Trophoblast cell (in vitro differentiated cells and primary cell): Measurements from ENCODE around the gene VILL.

Source experiments
- DNase-seq, 2 donors: peaks; one replicate each; pipeline ENCODE4 v3.0.0-alpha.2; 2016
- H2AFZ ChIP-seq: 2 replicates; pipeline ENCODE4 v1.6.1; 2013; ENCODE audit warnings: low read length, moderate library complexity, mild to moderate bottlenecking; ENCODE audit not compliant: insufficient read depth, poor library complexity
- H2AK5ac ChIP-seq: 2 replicates; pipeline ENCODE4 v1.6.1; 2013; ENCODE audit warnings: mild to moderate bottlenecking, low read length
- H2BK120ac ChIP-seq: 2 replicates; pipeline ENCODE4 v1.6.1; 2013; ENCODE audit warnings: low read length, mild to moderate bottlenecking, moderate library complexity; ENCODE audit not compliant: insufficient read depth, poor library complexity
- H2BK12ac ChIP-seq: 2 replicates; pipeline ENCODE4 v1.6.1; 2013; ENCODE audit warnings: mild to moderate bottlenecking, low read length, moderate library complexity
- H2BK5ac ChIP-seq: 2 replicates; pipeline ENCODE4 v1.6.1; 2013; ENCODE audit warnings: low read length, low read depth, moderate library complexity, mild to moderate bottlenecking; ENCODE audit not compliant: poor library complexity
- H3K14ac ChIP-seq: 2 replicates; pipeline ENCODE4 v1.6.1; 2013; ENCODE audit warnings: mild to moderate bottlenecking, low read length
- H3K18ac ChIP-seq: 2 replicates; pipeline ENCODE4 v1.6.1; 2013; ENCODE audit warnings: mild to moderate bottlenecking, low read length
- H3K23ac ChIP-seq: 2 replicates; pipeline ENCODE4 v1.6.1; 2013; ENCODE audit warnings: low read length
- H3K27ac ChIP-seq: 2 replicates; pipeline ENCODE4 v1.5.1; 2013; ENCODE audit warnings: low read depth, mild to moderate bottlenecking, inconsistent platforms, low read length, moderate library complexity
- H3K27me3 ChIP-seq: 2 replicates; pipeline ENCODE4 v1.6.1; 2013; ENCODE audit warnings: inconsistent platforms, mild to moderate bottlenecking, low read length, moderate library complexity; ENCODE audit not compliant: insufficient read depth
- H3K36me3 ChIP-seq, 2 experiments: 1 replicate in 1 of 2; 2 replicates in 1 of 2; pipeline ENCODE4 v1.6.1; 2013; ENCODE audit warnings: low read length in 2 of 2, mild to moderate bottlenecking in 2 of 2, moderate library complexity in 1 of 2; ENCODE audit not compliant: insufficient read depth in 2 of 2, control insufficient read depth in 1 of 2
- H3K4ac ChIP-seq: 2 replicates; pipeline ENCODE4 v1.6.1; 2013; ENCODE audit warnings: low read depth, mild to moderate bottlenecking, low read length, moderate library complexity
- H3K4me1 ChIP-seq, 2 experiments: 1 replicate in 1 of 2; 2 replicates in 1 of 2; pipeline ENCODE4 v1.6.1; 2013; ENCODE audit warnings: low read length in 2 of 2, mild to moderate bottlenecking in 2 of 2, moderate library complexity in 1 of 2; ENCODE audit not compliant: insufficient read depth in 2 of 2, control insufficient read depth in 1 of 2
- H3K4me2 ChIP-seq: 2 replicates; pipeline ENCODE4 v1.6.1; 2013; ENCODE audit warnings: inconsistent platforms, mild to moderate bottlenecking, low read length, moderate library complexity
- H3K4me3 ChIP-seq: 2 replicates; pipeline ENCODE4 v1.5.1; 2013; ENCODE audit warnings: mild to moderate bottlenecking, low read depth, low read length, inconsistent platforms
- H3K79me1 ChIP-seq: one replicate; pipeline ENCODE4 v1.6.1; 2013; ENCODE audit warnings: low read length
- H3K79me2 ChIP-seq: 2 replicates; pipeline ENCODE4 v1.6.1; 2013; ENCODE audit warnings: low read length, mild to moderate bottlenecking; ENCODE audit not compliant: control insufficient read depth, insufficient read depth, poor library complexity
- H3K9ac ChIP-seq: 2 replicates; pipeline ENCODE4 v1.6.1; 2013; ENCODE audit warnings: mild to moderate bottlenecking, low read length
- H3K9me3 ChIP-seq: 2 replicates; pipeline ENCODE4 v1.6.1; 2013; ENCODE audit warnings: low read depth, mild to moderate bottlenecking, control low read depth, inconsistent platforms, low read length; ENCODE audit not compliant: insufficient read depth
- H4K12ac ChIP-seq: 2 replicates; pipeline ENCODE4 v1.6.1; 2013; ENCODE audit warnings: low read depth, mild to moderate bottlenecking, low read length, moderate library complexity
- H4K8ac ChIP-seq: 2 replicates; pipeline ENCODE4 v1.6.1; 2013; ENCODE audit warnings: low read depth, mild to moderate bottlenecking, low read length, moderate library complexity
- H4K91ac ChIP-seq: one replicate; pipeline ENCODE4 v1.6.1; 2013; ENCODE audit warnings: low read depth, mild to moderate bottlenecking, low read length, moderate library complexity
- WGBS: extraction: QIAGEN DNeasy Blood & Tissue Kit; methylation state at CpG from one replicate; pipeline ENCODE4 v1.1.7; 2013; ENCODE audit warnings: missing lambda C conversion rate; ENCODE audit not compliant: insufficient read length, insufficient coverage; ENCODE audit errors: extremely low coverage; 5-methylcytosine and 5-hydroxymethylcytosine counted together

The VILL gene

DNA sequence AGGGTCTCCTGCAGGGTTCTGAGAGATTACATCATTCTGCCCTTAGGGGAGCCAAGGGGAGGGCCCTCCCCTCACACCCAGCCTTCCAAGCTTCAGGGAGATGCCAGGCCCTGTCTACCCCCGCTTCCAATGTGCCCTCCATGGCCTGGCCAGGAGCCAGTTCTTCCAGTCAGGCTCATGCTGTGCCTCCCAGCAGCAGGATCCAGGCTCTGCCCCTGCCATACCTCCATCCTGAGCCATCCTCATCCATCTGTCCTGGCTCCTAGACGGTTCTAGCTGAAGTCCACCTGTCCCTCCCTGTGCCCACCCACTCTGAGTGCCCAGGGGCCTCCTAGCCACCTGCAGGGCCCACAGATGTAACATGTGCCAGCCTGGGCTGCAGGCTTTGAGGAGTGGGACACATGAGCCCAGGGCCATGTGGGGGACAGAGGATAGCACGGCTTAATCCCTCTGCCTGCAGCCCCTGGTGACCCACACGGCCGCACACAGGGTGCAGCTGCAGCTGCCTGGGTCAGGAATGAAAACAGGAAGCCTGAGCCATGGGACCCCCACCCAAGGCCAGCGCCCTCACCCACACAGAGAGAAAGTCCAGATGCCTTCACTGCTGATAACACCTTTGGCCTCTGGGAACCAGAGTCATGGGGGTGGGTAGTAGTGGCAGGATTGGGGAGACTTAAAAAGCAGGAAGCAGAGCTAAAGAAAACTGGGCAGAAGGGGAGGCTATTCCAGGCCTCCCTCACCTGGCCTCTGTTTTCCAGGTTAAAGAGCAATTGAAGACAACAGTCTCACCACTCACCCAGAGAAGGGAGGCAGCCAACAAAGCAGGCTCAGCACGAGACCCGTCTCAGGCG is 27.1 kb downstream of the VILL start:
- Histone ChIP-seq H3K9me3 (no peaks in the 10 kb centered on the region), H3K4me1 (peaks cover 6% of the 10 kb centered on the region in 2 experiments), H2BK120ac (no peak overlapping the region), H2BK12ac (no peak overlapping the region), H4K8ac (no peak overlapping the region), H2AK5ac (no peak overlapping the region), H4K91ac (no peak overlapping the region), H3K27ac (no peak overlapping the region), H2BK5ac (no peak overlapping the region), H3K27me3 (no peaks in the 10 kb centered on the region), H3K36me3 (peaks cover 10 to 12% of the 10 kb centered on the region in 2 experiments), H2AFZ (no peak overlapping the region), H3K14ac (no peak overlapping the region), H3K79me1 (no peaks in the 10 kb centered on the region), H3K4me3 (no peak overlapping the region), H3K9ac (no peak overlapping the region), H3K4ac (no peak overlapping the region), H3K18ac (no peak overlapping the region), H3K23ac (no peak overlapping the region), H4K12ac (no peak overlapping the region), H3K79me2 (no peaks in the 10 kb centered on the region), H3K4me2 (no peak overlapping the region)
- WGBS = no CpG with 5 or more reads among the region's 9 CpGs
- DNase-seq = no peak

DNA sequence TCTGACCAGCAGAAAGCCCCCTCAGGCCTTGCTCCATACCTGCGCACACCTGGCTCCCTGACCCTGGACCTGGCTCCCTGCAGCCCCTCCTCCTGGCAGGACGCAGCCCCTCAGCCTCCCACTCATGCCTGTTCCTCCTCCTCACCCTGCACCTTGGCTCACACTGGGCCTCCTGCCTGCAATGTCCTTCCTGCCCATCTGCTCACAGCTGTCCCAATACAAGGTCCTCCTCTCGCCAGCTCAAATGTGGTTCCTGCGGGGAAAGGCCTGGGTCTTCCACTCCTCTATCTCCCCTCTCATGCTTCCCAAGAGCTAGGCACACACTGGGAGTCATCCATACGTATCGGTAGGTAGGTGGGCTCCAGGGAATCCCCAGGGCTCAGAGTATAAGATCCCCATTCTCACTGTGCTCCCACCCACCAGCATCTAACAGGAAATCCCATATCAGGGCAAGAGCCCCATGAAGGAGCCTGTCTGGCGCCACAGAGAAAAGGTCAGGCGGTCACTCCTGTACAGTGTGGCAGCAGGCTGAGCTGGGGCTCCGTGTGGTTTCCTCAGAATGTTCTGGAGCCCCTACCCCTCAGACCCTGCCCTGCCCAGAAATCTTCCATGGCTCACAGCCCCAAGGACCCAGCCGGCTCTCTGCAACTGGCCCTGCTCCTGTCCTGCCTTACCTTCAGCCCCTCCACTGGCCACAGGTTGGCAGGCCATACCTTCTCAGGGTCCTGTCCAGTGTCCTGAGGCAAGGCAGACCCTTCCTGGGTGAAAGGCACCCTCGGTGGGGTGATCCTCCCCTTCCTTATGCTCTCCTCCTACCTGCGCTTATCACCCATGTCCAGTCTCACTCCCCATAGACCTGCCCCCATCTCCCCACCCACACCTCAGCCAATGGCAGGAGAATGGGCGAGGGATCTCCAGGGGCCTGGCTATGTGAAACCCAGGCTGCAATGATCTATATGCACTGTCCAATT is 28.0 kb downstream of the VILL start:
- peaks cover 6 to 7% of the 10 kb centered on the region in 2 experiments for H3K4me1 ChIP-seq
- no peak overlapping the region for H3K14ac ChIP-seq
- no peak overlapping the region for H4K8ac ChIP-seq
- no peak overlapping the region for H3K9ac ChIP-seq
- no peak overlapping the region for H2AK5ac ChIP-seq
- no peak overlapping the region for H3K23ac ChIP-seq
- H3K4ac ChIP-seq = no peak overlapping the region
- H3K36me3 ChIP-seq = peaks cover 10 to 12% of the 10 kb centered on the region in 2 experiments
- H3K4me2 ChIP-seq = no peak overlapping the region
- H4K91ac ChIP-seq = no peak overlapping the region
- H3K79me2 ChIP-seq = no peaks in the 10 kb centered on the region
- H3K9me3 ChIP-seq = no peaks in the 10 kb centered on the region
- H4K12ac ChIP-seq = no peak overlapping the region
- H3K4me3 ChIP-seq = peak overlapping the region; percentile 37
- no peak overlapping the region for H3K18ac ChIP-seq
- no peak overlapping the region for H2AFZ ChIP-seq
- no peak overlapping the region for H2BK5ac ChIP-seq
- H3K27ac ChIP-seq = no peak overlapping the region
- H2BK120ac ChIP-seq = no peak overlapping the region
- H2BK12ac ChIP-seq = no peak overlapping the region
- H3K79me1 ChIP-seq = no peaks in the 10 kb centered on the region
- H3K27me3 ChIP-seq = no peaks in the 10 kb centered on the region
- no CpG with 5 or more reads among the region's 13 CpGs for WGBS
- no peak for DNase-seq

DNA sequence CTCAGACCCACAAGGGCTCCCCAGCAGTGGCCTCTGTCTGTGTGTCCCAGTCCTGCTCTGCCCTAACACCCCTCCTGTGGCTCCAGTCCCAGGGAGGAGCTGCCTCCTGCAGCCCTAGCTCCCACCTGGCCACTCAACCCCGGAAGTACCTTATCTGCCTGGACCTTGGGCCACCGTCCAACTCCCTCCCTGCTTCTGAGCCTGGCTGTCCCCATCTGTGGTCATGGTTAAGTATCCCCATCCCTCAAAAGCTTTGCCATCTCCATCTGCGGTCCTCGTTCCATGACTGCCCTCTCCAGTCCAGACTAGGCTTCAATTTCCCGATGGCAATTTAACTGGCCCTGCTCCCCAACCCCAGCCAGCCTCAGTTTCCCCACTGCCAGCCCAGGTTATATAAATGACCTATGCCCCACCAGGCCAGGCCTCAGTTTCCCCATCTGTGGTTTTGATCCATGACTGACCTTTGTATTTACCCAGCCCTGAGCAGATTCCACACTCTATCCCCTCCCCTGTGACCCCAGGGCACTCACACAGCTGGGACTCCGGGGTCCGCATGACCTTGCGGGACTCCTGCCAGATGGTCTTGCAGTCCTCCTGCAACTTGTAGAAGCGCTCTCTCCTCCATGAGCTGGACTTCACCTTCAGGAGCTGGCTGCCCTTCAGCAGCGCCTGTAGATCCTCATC is 29.2 kb downstream of the VILL start:
- no peak overlapping the region for H4K12ac ChIP-seq
- H2BK120ac ChIP-seq = no peak overlapping the region
- H3K4ac ChIP-seq = no peak overlapping the region
- DNase-seq = no peak
- no peak overlapping the region for H3K23ac ChIP-seq
- H3K27me3 ChIP-seq = no peaks in the 10 kb centered on the region
- no peak overlapping the region for H3K27ac ChIP-seq
- H2BK12ac ChIP-seq = no peak overlapping the region
- no peak overlapping the region for H2BK5ac ChIP-seq
- H3K79me1 ChIP-seq = peaks cover 5% of the 10 kb centered on the region
- H3K4me1 ChIP-seq = peaks cover 6 to 11% of the 10 kb centered on the region in 2 experiments
- no peak overlapping the region for H4K8ac ChIP-seq
- H2AFZ ChIP-seq = no peak overlapping the region
- no peaks in the 10 kb centered on the region for H3K9me3 ChIP-seq
- H3K18ac ChIP-seq = no peak overlapping the region
- no peak overlapping the region for H3K4me3 ChIP-seq
- no peak overlapping the region for H4K91ac ChIP-seq
- H2AK5ac ChIP-seq = no peak overlapping the region
- H3K79me2 ChIP-seq = no peaks in the 10 kb centered on the region
- no CpG with 5 or more reads among the region's 10 CpGs for WGBS
- peaks cover 10 to 12% of the 10 kb centered on the region in 2 experiments for H3K36me3 ChIP-seq
- no peak overlapping the region for H3K14ac ChIP-seq
- no peak overlapping the region for H3K4me2 ChIP-seq
- no peak overlapping the region for H3K9ac ChIP-seq

DNA sequence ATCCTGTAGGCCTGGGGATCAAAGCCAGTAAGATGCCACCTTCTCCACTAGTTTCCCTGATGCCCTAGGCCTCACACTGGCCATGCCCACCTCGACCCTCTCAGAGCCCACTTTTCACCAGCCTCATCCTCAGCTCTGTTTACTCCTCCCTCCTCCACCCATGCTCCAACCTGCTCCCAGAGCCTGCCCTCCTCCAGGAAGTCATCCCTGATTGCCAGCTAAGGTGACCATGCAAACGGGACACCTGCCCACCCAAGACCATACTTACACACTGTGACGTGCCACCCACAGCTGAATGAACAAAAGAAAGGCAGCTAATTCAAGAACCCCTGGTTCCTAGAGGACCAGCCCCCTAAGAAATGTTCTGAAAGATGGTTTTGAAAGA is 29.7 kb downstream of the VILL start:
- H4K12ac ChIP-seq = no peak overlapping the region
- no peak overlapping the region for H4K91ac ChIP-seq
- no peak overlapping the region for H2BK12ac ChIP-seq
- WGBS = no CpG with 5 or more reads among the region's 3 CpGs
- no peak overlapping the region for H4K8ac ChIP-seq
- no peak for DNase-seq
- H2BK120ac ChIP-seq = no peak overlapping the region
- H3K79me2 ChIP-seq = no peaks in the 10 kb centered on the region
- no peak overlapping the region for H3K4ac ChIP-seq
- no peaks in the 10 kb centered on the region for H3K9me3 ChIP-seq
- no peaks in the 10 kb centered on the region for H3K27me3 ChIP-seq
- H3K36me3 ChIP-seq = peaks cover 10 to 12% of the 10 kb centered on the region in 2 experiments
- H3K9ac ChIP-seq = no peak overlapping the region
- H3K4me3 ChIP-seq = no peak overlapping the region
- H3K14ac ChIP-seq = no peak overlapping the region
- no peak overlapping the region for H3K4me2 ChIP-seq
- no peak overlapping the region for H3K23ac ChIP-seq
- H2BK5ac ChIP-seq = no peak overlapping the region
- H3K79me1 ChIP-seq = peaks cover 5% of the 10 kb centered on the region
- peaks cover 7 to 11% of the 10 kb centered on the region in 2 experiments for H3K4me1 ChIP-seq
- H3K18ac ChIP-seq = no peak overlapping the region
- H2AK5ac ChIP-seq = no peak overlapping the region
- no peak overlapping the region for H3K27ac ChIP-seq
- H2AFZ ChIP-seq = no peak overlapping the region
